ENCODE measurements around the gene PIP5KL1.

Gene PIP5KL1

DNA sequence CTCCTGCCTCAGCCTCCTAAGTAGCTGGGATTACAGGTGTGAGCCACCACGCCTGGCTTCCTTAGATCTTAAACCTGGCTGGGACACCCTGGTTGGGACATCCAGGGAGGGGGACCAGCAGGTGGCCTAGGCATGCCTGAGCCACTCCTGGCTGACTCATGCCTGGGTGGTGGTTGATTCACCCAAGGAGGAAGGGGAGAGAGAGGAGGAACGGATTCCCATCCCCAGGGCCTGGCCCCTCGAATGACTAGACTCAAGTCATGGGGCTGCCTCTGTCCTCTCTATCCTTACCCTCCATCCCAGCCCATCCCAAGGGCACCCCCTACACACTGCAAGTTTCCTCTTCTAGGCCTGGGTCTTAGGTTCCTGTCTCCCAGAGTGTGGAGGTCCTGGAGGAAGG is 37.5 kb upstream of the PIP5KL1 start:
- no peak for DNase-seq (ENCODE audit: low read depth, low spot score)

DNA sequence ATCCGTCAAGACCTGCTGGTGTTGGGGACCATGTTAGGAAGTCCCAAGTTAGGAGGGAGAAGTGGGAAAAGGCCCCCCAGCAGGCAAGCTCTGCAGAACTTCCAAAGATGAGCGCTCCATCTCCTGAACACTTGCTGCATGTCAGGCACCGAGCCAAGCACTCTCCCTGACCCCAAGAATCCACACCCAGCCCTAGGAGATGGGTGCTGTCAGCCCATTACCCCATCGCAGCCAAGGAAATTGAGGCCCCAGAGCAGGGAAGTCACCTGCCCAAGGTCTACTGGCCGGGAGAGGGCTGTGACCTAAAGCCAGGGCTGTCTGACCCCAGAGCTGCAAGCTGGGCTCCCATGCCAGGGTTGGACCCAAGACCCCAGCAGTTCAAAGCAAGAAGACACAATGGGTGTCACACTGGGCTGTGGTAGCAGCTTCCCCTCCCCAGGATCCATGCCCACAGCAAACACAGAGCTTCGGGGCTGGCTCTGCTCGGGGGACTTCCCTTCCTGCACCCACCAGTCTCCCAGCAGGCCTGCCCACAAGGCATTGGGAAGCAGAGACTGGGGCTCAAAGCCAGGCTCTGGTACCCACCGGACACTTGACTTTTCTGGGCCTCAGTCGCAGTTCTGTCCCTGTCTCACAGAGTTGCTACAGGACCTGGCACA is 36.7 kb upstream of the PIP5KL1 start:
- no peak for DNase-seq (ENCODE audit: low read depth, low spot score)

DNA sequence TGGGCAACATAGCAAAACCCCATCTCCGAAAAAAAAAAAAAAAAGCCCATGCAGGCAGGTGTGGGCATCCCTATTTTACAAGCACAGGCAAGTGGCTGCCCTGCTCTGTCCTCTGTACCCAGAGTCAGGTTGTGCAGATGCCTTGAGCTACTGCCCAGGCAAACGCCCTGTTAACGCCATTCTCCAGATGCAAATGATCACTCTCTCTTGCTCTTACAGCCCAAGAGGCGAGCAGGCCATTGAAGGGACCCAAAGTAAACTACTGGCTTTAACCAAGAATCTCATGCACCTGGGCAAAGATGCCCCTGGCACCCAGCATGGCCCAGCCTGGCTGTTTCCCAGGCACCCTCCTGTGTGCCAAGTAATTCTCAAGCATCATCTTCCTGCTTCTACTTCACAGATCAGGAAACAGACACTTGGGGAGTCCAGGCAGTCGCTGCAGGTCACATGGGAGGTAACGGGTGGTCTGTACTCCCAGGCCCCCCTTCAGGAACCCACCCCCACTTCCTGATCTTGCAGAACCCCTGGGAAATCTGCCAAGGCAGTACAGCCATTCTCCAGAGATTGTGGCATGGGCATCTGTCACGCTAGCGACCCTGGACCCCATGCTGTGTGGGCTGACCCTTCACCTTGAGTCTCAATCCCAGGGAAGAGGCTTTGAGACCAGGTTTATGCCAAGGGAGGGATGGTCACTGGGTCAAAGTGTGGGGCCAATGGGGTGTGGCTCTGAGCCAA is 36.0 kb upstream of the PIP5KL1 start:
- DNase-seq (ENCODE audit: low read depth, low spot score), result no peak

DNA sequence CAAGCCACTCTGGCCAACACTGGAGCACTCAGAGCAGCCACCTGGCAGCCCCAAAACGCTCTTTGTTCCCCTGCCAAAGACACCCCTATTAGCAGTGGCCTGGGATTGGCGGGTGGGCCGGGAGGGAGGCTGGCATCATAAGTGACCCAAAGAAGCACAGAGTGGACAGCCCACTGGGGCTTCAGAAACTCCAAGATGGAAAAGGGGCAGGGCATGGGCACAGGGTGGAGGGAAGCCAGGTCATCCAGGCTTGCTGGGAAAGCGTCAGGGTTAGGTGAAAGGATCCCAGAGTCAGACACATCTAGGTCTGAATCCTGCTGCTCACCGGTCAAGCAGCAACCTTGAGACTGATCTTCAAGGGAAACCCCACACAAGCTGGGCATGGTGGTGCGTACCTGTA is 35.4 kb upstream of the PIP5KL1 start:
- DNase-seq (ENCODE audit: low read depth, low spot score), result no peak

DNA sequence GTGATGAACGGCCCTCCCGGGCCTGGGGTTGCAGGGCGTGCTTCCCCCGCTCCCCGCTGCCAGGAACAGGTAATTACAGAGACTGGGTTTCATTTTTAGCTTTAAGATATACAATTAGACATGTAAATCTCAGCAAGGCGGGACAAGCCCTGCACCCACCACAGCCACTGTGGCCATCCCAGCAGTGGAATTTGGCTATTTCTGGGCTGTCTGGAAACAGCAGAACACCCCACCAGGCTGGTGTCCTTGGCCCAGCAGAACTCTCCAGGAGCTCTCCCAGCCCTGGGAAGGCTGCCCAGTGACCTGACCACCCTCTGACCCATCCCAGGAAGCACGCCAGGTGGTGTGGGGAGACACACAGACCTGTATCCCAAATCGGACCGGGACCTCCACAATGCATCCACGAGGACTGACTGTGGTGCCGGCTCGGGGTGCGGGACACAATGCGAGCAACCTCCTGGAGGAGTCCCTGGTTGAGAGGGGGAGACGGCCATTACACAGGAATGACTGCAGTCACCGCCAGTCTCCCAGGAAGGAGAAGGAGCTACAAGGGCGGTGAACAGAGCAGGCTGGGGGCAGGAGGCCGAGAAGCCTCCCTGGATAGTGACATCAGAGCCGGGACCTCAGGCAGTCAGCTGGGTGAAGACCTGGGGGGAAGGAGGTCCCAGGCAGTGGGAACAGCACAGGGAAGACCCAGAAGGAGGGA is 32.9 kb upstream of the PIP5KL1 start:
- DNase-seq (ENCODE audit: low read depth, low spot score), result no peak

DNA sequence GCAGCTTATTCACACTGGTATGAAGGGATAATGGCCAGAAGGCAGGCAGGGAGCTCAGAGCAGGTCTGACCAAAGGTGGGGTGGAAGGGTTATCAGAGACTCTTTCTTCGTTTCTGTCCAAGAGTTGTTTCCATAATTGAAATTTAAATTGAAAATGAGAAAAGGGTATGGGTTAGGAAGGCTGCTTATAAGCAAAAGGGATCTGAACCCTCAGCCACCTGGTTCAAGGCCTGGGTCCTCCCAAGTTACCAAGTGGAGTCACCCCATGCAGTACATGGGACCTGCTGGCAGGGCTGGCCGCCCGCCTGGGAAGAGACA is 32.4 kb upstream of the PIP5KL1 start:
- DNase-seq (ENCODE audit: low read depth, low spot score), result no peak

DNA sequence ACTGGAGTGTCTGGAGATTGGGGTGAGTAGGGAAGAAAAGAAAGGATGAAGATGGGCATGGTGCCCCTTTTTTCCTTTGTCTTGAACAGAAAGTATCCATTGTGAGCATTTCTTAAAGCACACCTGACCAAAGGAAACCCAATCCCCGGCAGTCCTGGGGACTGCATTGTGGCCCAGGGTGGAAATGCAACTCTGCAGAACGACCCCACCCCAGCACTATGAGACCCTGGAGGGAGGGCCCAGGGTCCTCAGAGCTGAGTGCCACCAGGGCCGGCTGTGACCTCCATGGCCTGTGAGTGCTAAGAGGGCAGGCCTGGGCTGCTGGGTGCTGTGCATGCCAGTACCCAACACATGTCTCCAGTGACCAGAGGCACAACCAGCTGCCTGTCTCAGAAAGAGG is 31.7 kb upstream of the PIP5KL1 start:
- no peak for DNase-seq (ENCODE audit: low read depth, low spot score)

DNA sequence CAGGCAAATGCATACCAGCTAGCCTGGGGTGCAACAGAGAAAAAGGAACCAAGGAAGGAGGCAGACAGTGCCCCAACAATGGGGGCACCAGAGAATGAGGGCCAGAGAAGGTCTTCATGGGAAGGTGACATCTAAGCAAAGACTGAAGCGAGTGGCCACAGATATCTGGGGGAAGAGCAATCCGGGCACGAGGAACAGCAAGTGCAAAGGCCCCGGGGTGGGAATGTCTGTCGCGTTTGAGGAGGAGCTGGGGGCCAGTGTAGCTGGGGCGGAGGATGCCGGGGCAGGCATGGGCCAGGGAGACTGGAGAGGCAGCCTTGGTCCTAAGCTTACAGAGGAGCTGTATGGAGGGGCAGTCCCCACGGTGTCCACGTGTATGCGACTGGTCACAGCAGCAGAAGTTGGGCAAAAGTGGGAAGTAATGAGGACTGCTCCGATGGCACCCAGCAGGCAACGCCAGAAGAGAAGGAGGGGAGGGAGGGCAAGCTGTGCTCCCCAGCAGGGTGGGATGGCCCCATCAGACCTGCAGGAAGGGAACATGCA is 31.1 kb upstream of the PIP5KL1 start:
- no peak for DNase-seq (ENCODE audit: low read depth, low spot score)

DNA sequence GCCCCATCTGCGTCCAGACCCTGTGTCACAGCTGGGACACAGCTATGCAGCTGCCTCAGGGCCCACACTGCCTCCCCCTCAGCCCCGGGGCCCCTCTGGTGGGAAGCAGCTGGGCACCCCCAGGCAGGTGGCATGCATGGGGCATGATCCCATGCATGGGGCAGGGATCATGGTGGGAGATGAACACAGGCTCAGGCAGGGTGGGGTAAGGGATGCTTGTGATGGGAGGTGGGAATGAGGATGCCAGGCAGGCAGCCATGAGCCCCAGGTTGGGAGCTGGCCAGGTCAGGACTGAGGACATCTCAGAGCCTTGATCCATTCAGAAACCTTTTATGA is 30.5 kb upstream of the PIP5KL1 start:
- no peak for DNase-seq (ENCODE audit: low read depth, low spot score)

DNA sequence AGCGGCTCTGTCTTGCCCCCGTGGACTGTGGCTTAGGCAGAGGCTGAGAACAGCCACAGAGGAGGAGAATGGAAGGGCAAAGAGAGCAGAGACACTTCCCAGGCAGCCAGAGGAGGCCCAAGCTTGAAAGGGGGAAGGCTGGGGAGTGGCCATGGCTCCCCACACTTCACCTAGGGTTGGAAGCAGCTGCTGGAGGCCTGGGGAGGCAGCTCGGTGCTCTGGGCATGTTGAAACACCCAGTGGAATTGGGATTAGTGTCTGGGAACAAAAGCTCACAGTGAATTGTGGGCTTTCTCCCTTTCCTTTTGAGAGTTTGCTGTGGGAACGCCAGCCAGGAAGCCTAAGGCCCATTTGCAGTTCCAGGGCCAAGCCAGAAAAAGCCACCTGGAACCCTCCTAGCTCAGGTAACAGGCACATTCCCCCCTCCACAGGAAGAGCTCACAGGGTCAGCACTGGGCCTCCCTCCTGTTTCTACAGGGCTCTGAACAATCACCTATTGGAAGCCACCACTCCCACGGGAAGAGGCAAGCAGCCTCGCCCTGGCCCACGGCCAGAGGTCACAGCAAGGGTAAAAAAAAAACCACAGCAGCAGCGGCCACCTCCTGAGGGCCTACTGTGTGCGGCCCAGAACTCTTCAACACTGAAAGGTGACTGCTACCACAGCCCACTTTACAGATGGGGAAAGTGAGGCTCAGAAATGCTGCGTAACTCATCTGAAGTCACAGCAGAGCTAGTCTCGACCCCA is 30.0 kb upstream of the PIP5KL1 start:
- no peak for DNase-seq (ENCODE audit: low read depth, low spot score)

DNA sequence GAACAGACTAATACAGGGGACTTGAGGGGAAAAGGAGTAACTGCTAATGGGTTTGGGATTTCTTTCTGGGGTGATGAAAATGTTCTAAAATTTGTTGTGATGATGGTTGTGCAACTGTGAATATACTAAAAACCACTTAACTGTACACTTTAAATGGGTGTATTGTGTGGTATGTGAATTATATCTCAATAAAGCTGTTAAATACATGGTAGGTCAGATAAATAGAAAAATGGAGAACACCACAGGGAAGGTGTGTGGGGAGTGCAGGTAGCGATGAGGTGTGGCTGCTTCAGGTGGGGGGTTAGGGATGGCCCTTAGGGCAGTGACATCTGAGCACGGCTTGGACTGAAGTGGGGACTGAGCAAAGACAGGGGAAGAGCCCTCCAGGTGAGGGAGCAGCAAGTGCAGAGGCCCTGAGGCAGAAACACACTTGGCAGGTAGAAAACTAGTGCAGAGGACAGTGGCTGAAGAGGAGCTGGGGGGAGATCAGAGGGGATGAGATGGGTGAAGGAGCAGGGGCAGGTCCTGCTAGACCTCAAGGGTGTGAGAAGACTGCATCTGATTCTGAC is 29.3 kb upstream of the PIP5KL1 start:
- DNase-seq (ENCODE audit: low read depth, low spot score), result no peak

DNA sequence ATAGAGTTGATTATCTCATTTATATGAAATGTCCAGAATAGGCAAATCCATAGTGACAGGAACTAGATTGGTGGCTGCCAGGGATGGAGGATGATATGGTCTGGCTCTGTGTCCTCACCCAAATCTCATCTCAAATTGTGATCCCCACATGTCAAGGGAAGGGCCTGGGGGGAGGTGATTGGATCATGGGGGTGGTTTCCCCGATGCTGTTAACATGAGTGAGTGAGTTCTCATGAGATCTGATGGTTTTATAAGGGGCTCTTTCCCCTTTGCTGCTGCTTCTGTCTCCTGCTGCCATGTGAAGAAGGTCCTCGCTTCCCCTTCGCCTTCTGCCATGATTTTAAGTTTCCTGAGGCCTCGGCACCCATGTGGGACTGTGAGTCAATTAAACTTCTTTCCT is 28.8 kb upstream of the PIP5KL1 start:
- DNase-seq (ENCODE audit: low read depth, low spot score), result no peak

DNA sequence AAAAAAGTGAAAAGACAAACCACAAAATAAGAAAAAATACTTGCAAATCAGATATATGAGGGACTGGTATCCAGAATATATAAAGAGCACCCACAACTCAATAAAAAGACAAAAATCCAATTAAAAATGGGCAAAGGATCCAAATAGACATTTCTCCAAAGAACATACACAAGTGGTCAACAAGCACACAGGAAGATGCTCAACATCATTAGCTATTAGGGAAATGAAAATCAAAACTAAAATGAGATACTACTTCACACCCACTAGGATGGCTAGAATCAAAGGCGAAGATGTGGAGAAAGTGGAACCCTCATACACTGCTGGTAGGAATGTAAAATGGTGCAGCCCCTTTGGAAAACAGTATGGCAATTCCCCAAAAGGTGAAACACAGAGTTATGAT is 28.2 kb upstream of the PIP5KL1 start:
- DNase-seq (ENCODE audit: low read depth, low spot score), result no peak

DNA sequence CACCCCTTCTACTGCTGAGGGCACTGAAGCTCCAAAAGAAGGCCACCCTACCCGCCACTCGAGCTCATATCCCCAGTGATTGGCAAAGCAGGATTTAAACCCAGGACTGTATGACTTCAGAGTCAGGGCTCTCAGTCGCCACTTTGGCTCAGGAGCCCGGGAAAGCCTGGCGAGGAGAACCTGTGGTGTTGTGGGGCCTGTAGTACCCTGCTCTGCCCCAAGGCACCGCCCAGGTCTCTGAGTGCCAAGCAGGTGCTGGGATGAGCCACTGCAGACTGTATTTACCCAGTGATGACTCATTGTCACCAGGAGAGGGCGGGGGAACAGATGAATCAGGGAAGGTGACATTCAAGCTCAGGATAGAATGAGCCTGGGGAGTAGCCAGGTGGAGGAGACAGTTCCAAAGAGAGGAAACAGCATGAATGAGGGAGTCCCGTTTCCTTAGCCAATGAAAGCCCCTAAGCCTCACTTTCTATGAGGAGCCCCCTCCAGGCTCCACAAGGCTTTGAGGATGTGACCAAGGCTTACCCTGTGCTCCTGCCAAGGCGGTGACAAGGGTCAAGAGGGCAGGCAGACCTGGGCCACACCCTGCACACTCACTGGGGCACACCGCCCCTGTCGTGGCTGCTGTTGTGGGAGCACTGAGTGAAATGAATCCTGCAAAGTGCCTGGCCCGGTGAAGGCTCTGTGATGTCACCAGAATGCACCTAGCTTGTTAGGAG is 24.9 kb upstream of the PIP5KL1 start:
- no peak for DNase-seq (ENCODE audit: low read depth, low spot score)

DNA sequence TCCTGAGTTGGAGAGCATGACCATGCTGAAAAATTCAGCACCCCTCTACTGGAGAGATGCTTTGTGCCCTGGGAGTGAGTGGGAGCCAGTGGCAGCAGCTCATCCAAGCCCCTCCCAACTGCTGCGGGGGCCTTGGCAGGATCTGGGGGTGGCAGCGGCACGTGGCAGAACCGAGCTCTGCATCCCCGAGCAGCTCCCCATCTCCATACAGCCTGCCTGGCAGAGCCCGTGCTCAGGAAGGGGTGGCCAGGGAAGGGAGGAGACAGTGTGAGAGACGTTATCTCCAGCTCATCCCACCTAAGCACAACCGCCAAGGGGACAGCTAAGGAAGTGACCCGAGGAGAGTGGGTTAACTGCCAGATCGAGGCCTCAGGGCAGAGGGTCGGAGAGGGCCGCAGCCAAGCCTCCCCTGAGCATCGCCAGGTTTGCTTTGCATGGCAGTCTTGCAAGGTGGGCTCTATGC is 24.3 kb upstream of the PIP5KL1 start:
- no peak for DNase-seq (ENCODE audit: low read depth, low spot score)

DNA sequence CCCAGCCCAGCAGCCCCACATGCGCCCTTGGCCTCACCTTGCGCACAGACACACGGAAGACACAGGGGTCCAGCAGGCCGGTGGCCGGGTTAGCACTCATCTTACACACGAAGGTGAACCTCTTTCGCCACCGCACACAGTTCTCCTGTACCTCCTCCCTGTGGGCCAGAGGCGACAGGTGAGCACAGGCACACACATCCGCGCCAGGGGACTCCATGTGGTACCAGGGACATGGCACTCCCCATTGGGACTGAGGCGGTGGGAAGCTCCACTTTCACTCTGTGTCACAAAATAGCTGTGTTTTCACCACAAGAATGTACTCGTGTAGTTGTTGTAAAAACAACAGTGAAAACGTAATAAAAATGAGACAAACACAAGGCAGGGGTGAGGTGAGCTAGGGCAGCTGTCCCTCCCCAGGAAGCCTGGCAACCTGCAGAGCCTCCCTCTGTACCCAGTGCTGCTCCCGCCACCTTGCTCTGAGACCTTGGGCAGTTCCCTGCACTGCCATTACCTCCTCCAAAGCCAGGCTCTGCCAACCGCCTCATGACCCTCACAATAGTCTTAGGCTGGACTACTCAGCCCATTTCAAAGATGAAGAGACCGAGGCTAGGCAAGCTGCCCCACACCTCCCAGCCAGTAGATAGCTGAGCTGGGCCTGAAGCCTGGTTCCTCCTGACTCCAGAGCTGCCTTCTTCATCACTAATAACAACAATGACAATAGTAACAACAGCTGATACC is 23.4 kb upstream of the PIP5KL1 start:
- no peak for DNase-seq (ENCODE audit: low read depth, low spot score)

DNA sequence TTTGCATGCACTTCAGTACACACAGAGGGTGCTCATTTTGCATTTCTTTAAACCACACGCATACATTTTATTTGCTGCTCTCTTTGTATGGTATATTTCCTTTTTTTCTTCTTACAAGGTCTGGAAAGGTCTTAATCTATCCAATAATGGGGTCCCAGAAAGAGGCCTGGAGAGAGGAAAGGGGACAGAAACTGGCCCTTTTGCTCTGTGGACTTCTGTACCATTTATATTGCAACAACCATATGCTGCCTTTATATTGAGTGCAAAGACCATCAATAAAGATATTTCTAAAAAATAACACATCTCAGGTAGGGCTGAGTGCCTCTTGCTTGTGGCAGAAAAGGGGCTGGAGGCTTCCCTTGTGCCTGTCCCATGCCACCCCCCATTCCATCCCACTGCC is 22.6 kb upstream of the PIP5KL1 start:
- DNase-seq (ENCODE audit: low read depth, low spot score), result no peak

DNA sequence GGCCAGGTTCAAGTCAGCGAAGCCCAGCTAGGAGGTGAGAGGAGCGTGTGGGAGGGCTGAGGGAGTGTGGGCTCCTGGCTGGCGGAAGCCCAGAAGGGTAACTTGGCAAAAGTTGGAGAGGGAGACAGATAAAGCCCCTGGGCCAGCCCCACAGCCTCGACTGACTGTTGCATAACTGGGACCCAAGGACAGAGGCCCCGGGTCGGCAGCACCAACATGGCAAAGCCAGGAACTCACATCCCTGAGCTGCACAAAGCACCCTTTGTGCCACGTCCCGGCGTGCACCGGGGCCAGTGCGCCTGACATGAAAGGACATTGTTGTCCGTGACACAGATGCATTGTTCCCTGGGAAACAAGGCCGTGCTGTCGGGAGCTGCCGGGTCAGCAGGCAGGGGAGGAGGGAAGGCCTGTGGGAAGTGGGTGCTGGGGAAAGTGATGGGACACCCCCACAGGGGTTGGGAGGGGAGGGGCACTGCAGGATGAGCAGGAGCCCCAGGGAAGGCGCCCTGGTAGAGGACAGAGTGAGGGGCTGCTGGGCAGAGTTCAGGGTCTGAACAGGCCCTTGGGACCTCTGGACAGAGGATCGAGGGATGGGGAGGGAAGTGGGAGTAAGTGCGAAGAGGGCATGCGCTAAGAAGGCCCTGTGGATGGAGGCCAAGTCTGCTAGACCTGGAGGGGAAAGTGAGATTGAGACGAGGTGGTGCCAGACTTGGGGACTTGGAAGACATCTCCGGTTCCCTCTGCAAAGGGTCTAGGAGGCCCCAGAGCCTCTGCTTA is 20.1 kb upstream of the PIP5KL1 start:
- no peak for DNase-seq (ENCODE audit: low read depth, low spot score)

DNA sequence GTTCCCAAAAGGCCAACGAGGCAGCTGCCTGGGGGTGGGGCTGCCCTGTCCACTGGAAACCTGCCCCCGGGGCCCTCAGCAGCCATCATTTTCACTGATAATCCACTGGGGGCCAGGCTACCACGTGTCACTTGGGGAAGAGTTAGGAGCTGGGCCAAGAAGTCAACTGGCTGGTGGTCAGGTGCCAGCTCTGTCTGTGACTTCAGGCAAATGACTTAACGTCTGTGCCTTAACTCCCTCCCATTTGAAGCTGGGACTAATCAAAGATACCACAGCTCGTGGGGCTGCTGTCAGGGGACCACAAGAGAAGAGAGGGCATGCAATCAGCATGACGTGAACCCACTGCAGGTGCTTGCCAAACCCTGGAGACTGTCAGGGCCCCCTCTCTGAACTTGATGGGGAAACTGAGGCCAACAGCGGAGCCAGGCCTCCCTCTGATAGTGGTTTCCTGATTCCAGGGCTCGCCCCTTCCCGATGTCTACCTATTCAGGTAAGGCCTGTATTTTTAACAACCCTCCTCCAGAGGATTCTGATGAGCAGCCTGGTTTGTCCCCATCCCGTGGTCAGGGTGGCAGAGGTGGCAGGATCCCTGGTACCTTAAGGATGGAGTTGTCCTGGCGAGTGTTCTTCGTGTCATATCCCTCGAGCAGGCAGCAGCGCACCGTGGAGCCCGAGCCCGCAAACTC is 19.4 kb upstream of the PIP5KL1 start:
- DNase-seq (ENCODE audit: low read depth, low spot score), result no peak

All from smooth muscle cell of the brain vasculature (primary cell).